ENCODE results near the gene SRPK2.
"Not testable (repeated sequence)": the region's sequence is repeated elsewhere in the genome, so short reads cannot be mapped to it uniquely, and the experiment has no call there.

Gene SRPK2

DNA sequence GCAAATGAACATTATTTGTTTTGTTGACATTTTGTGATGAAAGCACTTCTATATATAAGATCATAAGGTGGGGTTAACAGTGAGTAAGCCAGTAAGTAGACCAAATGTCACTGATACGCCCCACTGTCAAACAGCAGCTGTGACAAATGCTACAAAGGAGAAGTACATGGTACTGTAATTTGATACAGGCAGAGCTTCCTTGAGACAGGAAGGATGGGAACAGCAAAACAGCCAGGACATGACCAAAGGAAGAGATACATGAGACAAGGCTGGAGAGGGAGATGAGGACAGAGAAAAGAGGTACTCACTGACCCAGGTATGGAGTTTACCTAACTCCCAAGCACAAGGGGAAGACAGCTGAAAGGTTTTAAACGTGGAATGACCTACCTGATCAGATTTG, 127.0 kb downstream of the SRPK2 start:
- H3K27me3 ChIP-seq (ENCODE audit: control insufficient read depth, insufficient read depth, low read length), result no peaks in the 10 kb centered on the region
- no peaks in the 10 kb centered on the region for H3K4me1 ChIP-seq (ENCODE audit: control insufficient read depth, insufficient read depth, low read length)
- H3K36me3 ChIP-seq (ENCODE audit: control insufficient read depth, insufficient read depth, low read length), result no peaks in the 10 kb centered on the region
- no peak overlapping the region for H3K4me3 ChIP-seq (ENCODE audit: low read length)
- no peak overlapping the region for H3K27ac ChIP-seq (ENCODE audit: low read depth, low read length)
- H3K9ac ChIP-seq (ENCODE audit: low read length), result no peak overlapping the region

DNA sequence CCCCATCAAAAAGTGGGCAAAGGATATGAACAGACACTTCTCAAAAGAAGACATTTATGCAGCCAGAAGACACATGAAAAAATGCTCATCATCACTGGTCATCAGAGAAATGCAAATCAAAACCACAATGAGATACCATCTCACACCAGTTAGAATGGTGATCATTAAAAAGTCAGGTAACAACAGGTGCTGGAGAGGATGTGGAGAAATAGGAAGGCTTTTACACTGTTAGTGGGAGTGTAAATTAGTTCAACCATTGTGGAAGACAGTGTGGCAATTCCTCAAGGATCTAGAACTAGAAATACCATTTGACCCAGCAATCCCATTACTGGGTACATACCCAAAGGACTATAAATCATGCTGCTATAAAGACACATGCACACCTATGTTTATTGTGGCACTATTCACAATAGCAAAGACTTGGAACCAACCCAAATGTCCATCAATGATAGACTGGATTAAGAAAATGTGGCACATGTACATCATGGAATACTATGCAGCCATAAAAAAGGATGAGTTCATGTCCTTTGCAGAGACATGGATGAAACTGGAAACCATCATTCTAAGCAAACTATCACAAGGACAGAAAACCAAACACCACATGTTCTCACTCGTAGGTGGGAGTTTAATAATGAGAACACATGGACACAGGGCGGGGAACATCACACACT, 128.4 kb downstream of the SRPK2 start:
- H3K4me3 ChIP-seq (ENCODE audit: low read length); H3K36me3 ChIP-seq (ENCODE audit: control insufficient read depth, insufficient read depth, low read length); H3K4me1 ChIP-seq (ENCODE audit: control insufficient read depth, insufficient read depth, low read length); H3K9ac ChIP-seq (ENCODE audit: low read length); H3K27me3 ChIP-seq (ENCODE audit: control insufficient read depth, insufficient read depth, low read length); H3K27ac ChIP-seq (ENCODE audit: low read depth, low read length): not testable (repeated sequence)

DNA sequence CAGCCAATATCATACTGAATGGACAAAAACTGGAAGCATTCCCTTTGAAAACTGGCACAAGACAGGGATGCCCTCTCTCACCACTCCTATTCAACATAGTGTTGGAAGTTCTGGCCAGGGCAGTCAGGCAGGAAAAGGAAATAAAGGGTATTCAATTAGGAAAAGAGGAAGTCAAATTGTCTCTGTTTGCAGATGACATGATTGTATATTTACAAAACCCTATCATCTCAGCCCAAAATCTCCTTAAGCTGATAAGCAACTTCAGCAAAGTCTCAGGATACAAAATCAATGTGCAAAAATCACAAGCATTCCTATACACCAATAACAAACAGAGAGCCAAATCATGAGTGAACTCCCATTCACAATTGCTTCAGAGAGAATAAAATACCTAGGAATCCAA, 129.8 kb downstream of the SRPK2 start:
- H3K27me3 ChIP-seq (ENCODE audit: control insufficient read depth, insufficient read depth, low read length); H3K9ac ChIP-seq (ENCODE audit: low read length); H3K27ac ChIP-seq (ENCODE audit: low read depth, low read length); H3K36me3 ChIP-seq (ENCODE audit: control insufficient read depth, insufficient read depth, low read length); H3K4me3 ChIP-seq (ENCODE audit: low read length); H3K4me1 ChIP-seq (ENCODE audit: control insufficient read depth, insufficient read depth, low read length): not testable (repeated sequence)

DNA sequence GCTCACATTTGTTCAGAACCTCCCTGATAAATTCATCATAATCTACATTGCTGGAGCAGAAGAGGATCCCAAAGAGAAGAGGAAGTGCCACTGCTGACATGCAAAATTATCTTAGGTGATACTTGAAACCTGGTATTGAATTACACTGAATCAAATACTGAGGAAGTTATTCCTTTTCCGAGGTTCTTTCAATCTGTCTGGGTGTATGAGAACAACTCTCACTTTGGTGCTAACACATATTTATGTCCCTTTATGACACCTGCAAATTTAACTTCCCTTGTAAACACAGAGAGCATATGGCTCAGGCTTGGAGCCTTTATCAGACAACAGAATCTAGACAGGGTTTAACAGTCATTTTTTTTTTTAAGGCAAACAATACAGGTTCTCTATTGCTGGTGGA, 131.4 kb downstream of the SRPK2 start:
- H3K4me1 ChIP-seq (ENCODE audit: control insufficient read depth, insufficient read depth, low read length), result no peaks in the 10 kb centered on the region
- no peaks in the 10 kb centered on the region for H3K27me3 ChIP-seq (ENCODE audit: control insufficient read depth, insufficient read depth, low read length)
- no peaks in the 10 kb centered on the region for H3K36me3 ChIP-seq (ENCODE audit: control insufficient read depth, insufficient read depth, low read length)
- H3K4me3 ChIP-seq (ENCODE audit: low read length), result no peak overlapping the region
- no peak overlapping the region for H3K9ac ChIP-seq (ENCODE audit: low read length)
- H3K27ac ChIP-seq (ENCODE audit: low read depth, low read length), result no peak overlapping the region

DNA sequence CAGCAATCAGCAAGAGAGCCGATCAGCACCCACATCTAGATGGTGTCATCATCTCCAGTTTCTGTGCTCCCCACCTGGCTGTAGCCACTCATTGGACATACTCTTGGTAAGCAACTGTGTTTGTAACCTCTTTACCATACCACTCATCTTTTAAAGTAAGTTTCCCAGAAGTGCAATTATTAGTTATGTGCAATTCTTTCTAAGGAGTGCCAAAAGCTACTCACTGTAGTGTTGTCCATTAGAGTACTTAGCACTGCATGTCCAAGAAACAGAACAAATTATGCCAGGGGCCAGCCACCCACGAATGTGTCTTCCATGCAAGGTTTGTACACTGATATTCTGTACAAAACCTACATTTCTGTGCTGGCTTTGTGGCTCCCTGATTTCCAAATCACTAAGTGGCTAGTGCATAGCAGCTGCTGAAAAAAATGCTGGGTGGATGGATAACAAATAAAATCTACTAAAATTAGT, 131.9 kb downstream of the SRPK2 start:
- no peak overlapping the region for H3K4me3 ChIP-seq (ENCODE audit: low read length)
- no peak overlapping the region for H3K27ac ChIP-seq (ENCODE audit: low read depth, low read length)
- no peaks in the 10 kb centered on the region for H3K36me3 ChIP-seq (ENCODE audit: control insufficient read depth, insufficient read depth, low read length)
- no peak overlapping the region for H3K9ac ChIP-seq (ENCODE audit: low read length)
- no peaks in the 10 kb centered on the region for H3K4me1 ChIP-seq (ENCODE audit: control insufficient read depth, insufficient read depth, low read length)
- no peaks in the 10 kb centered on the region for H3K27me3 ChIP-seq (ENCODE audit: control insufficient read depth, insufficient read depth, low read length)

DNA sequence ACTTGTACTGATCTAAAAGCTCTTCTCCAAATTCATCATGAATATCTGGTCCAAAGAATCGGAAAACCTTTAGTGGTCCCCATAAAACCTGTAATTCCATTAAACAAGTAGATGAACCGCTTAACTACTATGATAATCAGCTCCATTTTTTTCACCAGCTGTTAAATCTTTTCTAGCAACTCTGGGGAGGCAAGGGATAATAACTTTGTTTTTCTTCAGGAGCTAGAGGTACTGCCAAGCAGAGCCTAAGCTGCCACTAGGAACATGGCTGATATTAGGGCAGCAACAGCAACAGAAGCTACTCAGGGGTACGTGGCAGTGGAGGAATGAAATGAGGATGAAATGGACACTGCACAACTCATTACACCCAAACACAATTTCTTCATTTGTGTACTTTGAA, 138.0 kb downstream of the SRPK2 start:
- Histone ChIP-seq H3K27me3 (ENCODE audit: control insufficient read depth, insufficient read depth, low read length) (no peaks in the 10 kb centered on the region), H3K36me3 (ENCODE audit: control insufficient read depth, insufficient read depth, low read length) (no peaks in the 10 kb centered on the region), H3K4me3 (ENCODE audit: low read length) (no peak overlapping the region), H3K9ac (ENCODE audit: low read length) (no peak overlapping the region), H3K4me1 (ENCODE audit: control insufficient read depth, insufficient read depth, low read length) (no peaks in the 10 kb centered on the region), H3K27ac (ENCODE audit: low read depth, low read length) (no peak overlapping the region)

DNA sequence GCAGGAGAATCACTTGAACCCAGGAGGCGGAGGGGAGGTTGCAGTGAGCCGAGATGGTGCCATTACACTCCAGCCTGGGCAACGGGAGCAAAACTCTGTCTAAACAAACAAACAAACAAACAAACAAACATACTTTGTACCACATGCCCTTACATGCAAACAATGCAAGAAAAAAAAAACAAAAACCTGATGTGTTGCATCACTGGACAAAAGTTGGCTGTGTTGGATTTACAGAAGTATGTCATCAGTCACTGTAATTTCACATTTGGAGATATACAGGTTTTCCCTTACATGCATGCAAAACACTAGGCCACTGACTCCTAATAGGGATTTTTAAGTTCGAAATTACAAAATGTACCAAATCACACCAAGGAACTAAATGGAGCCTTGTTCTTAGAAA, 138.5 kb downstream of the SRPK2 start:
- Histone ChIP-seq H3K36me3 (ENCODE audit: control insufficient read depth, insufficient read depth, low read length) (no peaks in the 10 kb centered on the region), H3K4me1 (ENCODE audit: control insufficient read depth, insufficient read depth, low read length) (no peaks in the 10 kb centered on the region), H3K27me3 (ENCODE audit: control insufficient read depth, insufficient read depth, low read length) (no peaks in the 10 kb centered on the region), H3K4me3 (ENCODE audit: low read length) (no peak overlapping the region), H3K27ac (ENCODE audit: low read depth, low read length) (no peak overlapping the region), H3K9ac (ENCODE audit: low read length) (no peak overlapping the region)

DNA sequence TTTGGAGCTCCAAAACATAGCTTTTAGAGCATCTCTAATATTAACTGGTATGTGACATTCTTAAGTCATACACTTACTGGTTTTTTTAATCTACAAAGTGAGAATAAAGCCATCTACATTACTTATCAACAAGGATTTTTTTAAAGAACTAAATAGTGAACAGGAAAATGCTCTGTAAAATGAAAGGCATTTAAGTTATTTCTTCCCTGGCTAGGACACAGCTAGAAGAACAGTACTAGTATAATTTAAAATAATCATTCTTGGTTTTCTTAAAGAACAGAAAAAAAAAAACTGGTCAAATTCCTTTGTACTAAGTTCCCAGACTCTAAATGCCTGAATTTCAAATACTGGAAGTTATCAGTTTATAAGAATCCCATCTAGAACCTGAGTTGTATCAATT, 139.5 kb downstream of the SRPK2 start:
- Histone ChIP-seq H3K27ac (ENCODE audit: low read depth, low read length) (no peak overlapping the region), H3K9ac (ENCODE audit: low read length) (no peak overlapping the region), H3K4me3 (ENCODE audit: low read length) (no peak overlapping the region), H3K27me3 (ENCODE audit: control insufficient read depth, insufficient read depth, low read length) (no peaks in the 10 kb centered on the region), H3K4me1 (ENCODE audit: control insufficient read depth, insufficient read depth, low read length) (no peaks in the 10 kb centered on the region), H3K36me3 (ENCODE audit: control insufficient read depth, insufficient read depth, low read length) (no peaks in the 10 kb centered on the region)

DNA sequence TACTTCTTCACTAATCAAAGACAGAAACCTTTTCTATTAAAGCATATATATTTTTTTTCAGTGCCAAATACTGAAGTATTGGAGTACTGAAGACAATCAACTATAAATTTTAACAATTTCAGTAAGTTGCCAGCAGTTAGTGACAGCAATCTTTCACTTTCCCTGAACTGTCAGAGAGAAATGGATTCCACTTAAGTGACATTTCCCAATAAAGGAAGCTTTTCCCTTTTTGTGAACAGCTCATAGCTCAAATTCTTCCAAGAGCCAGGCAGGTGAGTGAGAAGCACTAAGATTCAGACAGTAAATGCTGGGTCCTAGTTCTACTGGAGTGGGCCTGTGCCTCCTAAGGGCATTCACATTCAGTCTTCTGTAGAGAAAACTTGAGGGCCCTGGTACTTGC, 142.0 kb downstream of the SRPK2 start:
- Histone ChIP-seq H3K4me1 (ENCODE audit: control insufficient read depth, insufficient read depth, low read length) (no peaks in the 10 kb centered on the region), H3K9ac (ENCODE audit: low read length) (no peak overlapping the region), H3K27ac (ENCODE audit: low read depth, low read length) (no peak overlapping the region)

DNA sequence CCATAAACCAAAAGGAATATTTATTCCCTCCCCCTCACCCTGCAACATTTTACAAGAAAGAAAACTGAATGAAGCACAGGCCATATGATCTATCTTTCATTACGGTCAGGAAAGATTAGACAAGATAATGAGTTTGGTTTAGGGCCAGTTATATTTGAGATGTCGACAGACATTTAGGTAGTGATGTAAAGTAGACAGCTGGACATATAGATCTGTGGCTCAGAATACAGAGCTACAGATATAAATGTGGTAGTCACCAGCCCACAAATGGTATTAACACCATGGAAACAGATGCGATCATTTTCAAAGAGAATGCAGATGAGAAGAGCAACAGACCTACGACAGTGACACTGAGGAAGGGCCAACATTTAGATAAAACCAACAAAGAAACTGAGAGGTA, 142.5 kb downstream of the SRPK2 start:
- no peaks in the 10 kb centered on the region for H3K36me3 ChIP-seq (ENCODE audit: control insufficient read depth, insufficient read depth, low read length)
- H3K4me1 ChIP-seq (ENCODE audit: control insufficient read depth, insufficient read depth, low read length), result peaks cover under 1% of the 10 kb centered on the region
- no peak overlapping the region for H3K4me3 ChIP-seq (ENCODE audit: low read length)
- no peaks in the 10 kb centered on the region for H3K27me3 ChIP-seq (ENCODE audit: control insufficient read depth, insufficient read depth, low read length)
- H3K27ac ChIP-seq (ENCODE audit: low read depth, low read length), result no peak overlapping the region
- no peak overlapping the region for H3K9ac ChIP-seq (ENCODE audit: low read length)

More for the DNA sequence above, 142.0 kb downstream of the SRPK2 start:
- no peaks in the 10 kb centered on the region for H3K36me3 ChIP-seq (ENCODE audit: control insufficient read depth, insufficient read depth, low read length)
- no peaks in the 10 kb centered on the region for H3K27me3 ChIP-seq (ENCODE audit: control insufficient read depth, insufficient read depth, low read length)
- H3K4me3 ChIP-seq (ENCODE audit: low read length), result no peak overlapping the region

DNA sequence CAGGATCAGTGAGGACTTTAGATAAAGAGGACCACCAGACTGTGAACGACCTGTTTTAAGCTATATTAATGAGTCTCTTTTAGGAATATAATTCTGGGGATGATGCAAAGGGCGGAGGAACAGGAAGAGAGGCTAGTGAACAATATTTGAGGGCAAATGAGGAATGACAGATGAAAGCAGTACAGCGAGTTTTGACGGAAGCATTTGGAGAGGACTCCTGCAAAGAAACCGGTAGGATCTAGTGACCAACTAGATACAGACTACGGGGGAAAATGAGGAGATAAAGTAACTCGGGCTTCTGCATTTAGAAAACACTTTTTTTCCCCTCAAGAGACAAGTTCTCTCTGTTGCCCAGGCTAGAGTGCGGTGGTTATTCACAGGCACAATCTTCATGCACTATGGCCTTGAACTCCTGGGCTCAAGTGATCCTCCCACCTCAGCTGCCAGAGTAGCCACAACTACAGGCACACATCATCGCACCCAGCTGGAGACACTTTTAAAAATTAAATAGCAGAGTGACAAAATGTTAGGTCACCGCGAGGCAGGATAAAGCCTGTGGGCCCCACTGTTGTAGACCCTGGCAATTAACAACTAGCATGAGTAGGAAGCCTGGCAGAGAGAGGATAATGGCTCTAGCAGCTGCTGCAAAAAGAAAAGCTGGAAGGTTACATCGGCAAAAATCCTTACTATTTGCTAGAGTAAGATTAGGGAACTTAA, 143.2 kb downstream of the SRPK2 start:
- Histone ChIP-seq H3K36me3 (ENCODE audit: control insufficient read depth, insufficient read depth, low read length) (no peaks in the 10 kb centered on the region), H3K4me1 (ENCODE audit: control insufficient read depth, insufficient read depth, low read length) (peaks cover 3% of the 10 kb centered on the region), H3K27me3 (ENCODE audit: control insufficient read depth, insufficient read depth, low read length) (no peaks in the 10 kb centered on the region), H3K9ac (ENCODE audit: low read length) (no peak overlapping the region), H3K4me3 (ENCODE audit: low read length) (no peak overlapping the region), H3K27ac (ENCODE audit: low read depth, low read length) (no peak overlapping the region)

DNA sequence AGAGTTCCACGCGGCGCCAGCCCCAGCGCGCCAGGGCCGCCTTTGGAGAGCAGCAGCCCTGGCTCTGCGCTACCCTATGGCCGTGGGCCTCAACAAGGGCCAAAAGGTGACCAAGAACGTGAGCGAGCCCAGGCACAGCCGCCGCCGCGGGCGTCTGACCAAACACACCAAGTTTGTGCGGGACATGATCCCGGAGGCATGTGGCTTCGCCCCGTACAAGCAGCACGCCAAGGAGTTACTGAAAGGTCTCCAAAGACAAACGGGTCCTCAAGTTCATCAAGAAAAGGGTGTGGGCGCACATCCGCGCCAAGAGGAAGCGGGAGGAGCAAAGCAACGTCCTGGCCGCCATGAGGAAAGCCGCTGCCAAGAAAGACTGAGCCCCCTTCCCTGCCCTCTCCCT, 144.1 kb downstream of the SRPK2 start:
- Histone ChIP-seq H3K4me1 (ENCODE audit: control insufficient read depth, insufficient read depth, low read length) (peaks cover 3% of the 10 kb centered on the region), H3K27me3 (ENCODE audit: control insufficient read depth, insufficient read depth, low read length) (no peaks in the 10 kb centered on the region), H3K4me3 (ENCODE audit: low read length) (no peak overlapping the region), H3K36me3 (ENCODE audit: control insufficient read depth, insufficient read depth, low read length) (no peaks in the 10 kb centered on the region), H3K9ac (ENCODE audit: low read length) (no peak overlapping the region), H3K27ac (ENCODE audit: low read depth, low read length) (no peak overlapping the region)

DNA sequence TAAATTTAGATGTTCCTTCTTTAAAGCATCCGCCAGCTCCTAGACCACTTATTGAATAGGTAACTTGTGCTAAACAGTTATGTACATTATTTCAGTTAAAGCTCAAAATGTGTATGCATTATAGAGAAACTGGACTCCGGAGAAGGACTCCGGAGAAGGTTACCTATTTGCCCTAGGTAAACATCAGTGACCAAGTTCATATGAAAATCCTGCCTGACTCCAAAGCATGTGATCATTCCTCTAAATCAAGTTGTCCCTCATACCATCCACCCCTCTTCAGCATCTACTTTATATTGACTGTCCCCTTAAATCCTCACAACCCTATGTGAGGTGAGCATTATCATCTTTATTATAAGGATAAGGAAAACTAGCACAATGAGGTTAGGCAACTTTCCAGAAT, 147.5 kb downstream of the SRPK2 start:
- Histone ChIP-seq H3K36me3 (ENCODE audit: control insufficient read depth, insufficient read depth, low read length) (no peaks in the 10 kb centered on the region), H3K27me3 (ENCODE audit: control insufficient read depth, insufficient read depth, low read length) (no peaks in the 10 kb centered on the region), H3K27ac (ENCODE audit: low read depth, low read length) (no peak overlapping the region), H3K4me3 (ENCODE audit: low read length) (no peak overlapping the region), H3K9ac (ENCODE audit: low read length) (no peak overlapping the region), H3K4me1 (ENCODE audit: control insufficient read depth, insufficient read depth, low read length) (peaks cover 17% of the 10 kb centered on the region)
